ENCODE data around the gene RNASE2. TPM values are rescaled to one million over a fixed set of nuclear protein-coding genes. Genes with fewer than 3 reads are reported as not detected.

The RNASE2 gene
- total and polyA plus RNA-seq, 3 donors from 2014 or later: 0.65 TPM; not detected in 2

- no peaks in the 10 kb centered on the region for H3K27me3 ChIP-seq
- 36 to 38% methylated on average over 2 of the region's 2 CpGs for WGBS, 2 donors
- H3K4me3 ChIP-seq: no peak overlapping the region
- intact Hi-C loops (cut with DNase I; ENCODE audit: low total_unique reads): no loop called here
- H3K36me3 ChIP-seq (ENCODE audit: low read depth, missing control alignments): no peaks in the 10 kb centered on the region
- H3K9me3 ChIP-seq: no peaks in the 10 kb centered on the region
- no peak for DNase-seq
- peak overlapping the region in 1 of 2 donors; percentile 9 for H3K27ac ChIP-seq
- TF ChIP-seq POLR2A (IDR thresholded peaks at IDR 0.05) (no peak), CTCF (IDR thresholded peaks at IDR 0.05) (no peak)
- peaks cover 11% of the 10 kb centered on the region for H3K4me1 ChIP-seq
These were observed 31.5 kb downstream of the RNASE2 start for GRCh38 chr14:20986811-20987210.

GRCh38 chr14:20988717-20989470 is 33.6 kb downstream of the RNASE2 start:
- peak overlapping the region; percentile 72 to 97 for H3K4me3 ChIP-seq
- TF ChIP-seq CTCF (IDR thresholded peaks at IDR 0.05) (no peak), POLR2A (IDR thresholded peaks at IDR 0.05) (no peak)
- H3K4me1 ChIP-seq: peaks cover 13% of the 10 kb centered on the region
- WGBS, 2 donors: 71 to 75% methylated on average over 15 of the region's 15 CpGs
- H3K9me3 ChIP-seq: no peaks in the 10 kb centered on the region
- intact Hi-C loops (cut with DNase I; ENCODE audit: low total_unique reads): no loop called here
- no peak for DNase-seq
- no peaks in the 10 kb centered on the region for H3K27me3 ChIP-seq
- H3K36me3 ChIP-seq (ENCODE audit: low read depth, missing control alignments): no peaks in the 10 kb centered on the region
- peak overlapping the region; percentile 65 to 84 for H3K27ac ChIP-seq

- intact Hi-C loops (cut with DNase I; ENCODE audit: low total_unique reads): no loop called here
- no peaks in the 10 kb centered on the region for H3K27me3 ChIP-seq
- H3K27ac ChIP-seq: peak overlapping the region; percentile 65 to 84
- H3K4me1 ChIP-seq: peaks cover 13% of the 10 kb centered on the region
- WGBS, 2 donors: 0 to 1% methylated on average over 9 to 11 of the region's 11 CpGs
- no peaks in the 10 kb centered on the region for H3K36me3 ChIP-seq (ENCODE audit: low read depth, missing control alignments)
- no peaks in the 10 kb centered on the region for H3K9me3 ChIP-seq
- H3K4me3 ChIP-seq: peak overlapping the region; percentile 72 to 97
- no peak for TF ChIP-seq CTCF (IDR thresholded peaks at IDR 0.05)
- TF ChIP-seq POLR2A (IDR thresholded peaks at IDR 0.05): no peak
- DNase-seq: no peak
These were observed 34.1 kb downstream of the RNASE2 start for GRCh38 chr14:20989471-20989786.

GRCh38 chr14:20989787-20990600 is 34.7 kb downstream of the RNASE2 start, which contains the start of gene METTL17:
Gene METTL17, plus strand, starts transcription at chr14:20989980. Its CDS starts 23 bp downstream, at chr14:20990003.
- TF ChIP-seq CTCF (IDR thresholded peaks at IDR 0.05) (peak in 1 of 3 experiments; percentile 17), POLR2A (IDR thresholded peaks at IDR 0.05) (no peak)
- no peaks in the 10 kb centered on the region for H3K9me3 ChIP-seq
- peaks cover 13% of the 10 kb centered on the region for H3K4me1 ChIP-seq
- 0% methylated on average over 9 to 40 of the region's 42 CpGs for WGBS, 2 donors
- H3K27me3 ChIP-seq: no peaks in the 10 kb centered on the region
- peak within 1 kb of the TSS; percentile 72 to 97 for H3K4me3 ChIP-seq
- H3K27ac ChIP-seq: peak within 1 kb of the TSS; percentile 65 to 84
- H3K36me3 ChIP-seq (ENCODE audit: low read depth, missing control alignments): no peaks in the 10 kb centered on the region
- intact Hi-C loops (cut with DNase I; ENCODE audit: low total_unique reads): no loop called here
- DNase-seq: peak; percentile 97
